Mammary epithelial cell (primary cell): ENCODE measurements around the gene MSI2.

ENCODE experiments used
- CTCF ChIP-seq, 2 donors: IDR thresholded peaks in 1 of 2; conservative IDR thresholded peaks in 1 of 2; 2 replicates each; pipeline ENCODE4 v1.5.1; 2011 to 2012; ENCODE audit warnings: inconsistent platforms in 2 of 2, low read length in 2 of 2, mild to moderate bottlenecking in 2 of 2, control low read depth in 1 of 2, low read depth in 1 of 2; ENCODE audit not compliant: insufficient read depth in 1 of 2; ENCODE audit errors: extremely low read depth in 1 of 2
- EZH2 ChIP-seq: IDR thresholded peaks from 2 replicates; pipeline ENCODE4 v1.6.1; 2012; ENCODE audit warnings: low read length, inconsistent platforms, borderline replicate concordance

GRCh38 chr17:57389473-57389872, 133.2 kb downstream of the MSI2 start:
- no peak for TF ChIP-seq CTCF (conservative IDR thresholded peaks at IDR 0.05 in 1 of 2, IDR thresholded peaks at IDR 0.05 in 1 of 2; ENCODE audit: extremely low read depth in 1 of 2, insufficient read depth in 1 of 2, low read depth in 1 of 2, low read length in 2 of 2)
- no peak for TF ChIP-seq EZH2
